PFSK-1 (cell line): ENCODE results near the gene PPARG.

Experiments
- POLR2AphosphoS5 ChIP-seq: IDR thresholded peaks from 2 replicates; pipeline ENCODE4 v1.6.1; 2012; ENCODE audit warnings: low read depth, mild to moderate bottlenecking, control low read depth, low read length, moderate library complexity
- TAF1 ChIP-seq: IDR thresholded peaks from 2 replicates; pipeline ENCODE4 v1.6.1; 2012; ENCODE audit warnings: low read length, control low read depth, borderline replicate concordance; ENCODE audit not compliant: insufficient read depth

GRCh38 chr3:12307136-12307535, 18.3 kb downstream of the PPARG start:
- TF ChIP-seq TAF1 (no peak), POLR2AphosphoS5 (no peak)
